Measurements from ENCODE around the gene PDXP. TPM values are rescaled to one million over a fixed set of nuclear protein-coding genes. Genes with fewer than 3 reads are reported as not detected.

The PDXP gene
- total RNA-seq, 1 experiment from 2014 or later, result 17.6 TPM

DNA sequence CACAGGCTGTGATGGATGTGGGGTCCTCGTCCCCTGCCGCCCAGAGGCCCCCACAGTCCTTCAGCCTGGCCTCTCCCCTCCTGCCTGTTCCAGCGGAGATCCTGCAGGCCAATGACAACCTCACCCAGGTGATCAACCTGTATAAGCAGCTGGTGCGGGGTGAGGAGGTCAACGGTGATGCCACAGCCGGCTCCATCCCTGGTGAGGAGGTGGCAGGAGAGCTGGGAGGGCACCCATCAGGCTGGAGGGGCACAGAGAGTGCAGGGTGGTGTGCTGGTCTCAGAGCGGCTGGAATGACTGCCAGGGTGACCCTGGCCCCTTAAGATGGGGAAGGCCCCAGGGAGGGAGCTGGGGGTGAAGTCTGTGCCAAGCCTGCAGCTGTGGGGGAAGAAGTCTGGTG is 33.6 kb upstream of the PDXP start:
- ATAC-seq (no peak), DNase-seq (ENCODE audit: low read depth, low spot score) (no peak)
- no TSS peak for BruUV-seq (replicated peaks)
- Histone ChIP-seq H3K9me3 (ENCODE audit: control insufficient read depth, insufficient read depth, low read depth, low read length) (no peaks in the 10 kb centered on the region), H3K36me3 (ENCODE audit: control insufficient read depth, insufficient read depth, low read length) (no peaks in the 10 kb centered on the region), H3K27me3 (ENCODE audit: control insufficient read depth, insufficient read depth, low read length) (no peaks in the 10 kb centered on the region), H3K4me1 (ENCODE audit: control insufficient read depth, insufficient read depth, low read length) (no peaks in the 10 kb centered on the region), H3K27ac (ENCODE audit: low read length) (no peak overlapping the region), H3K4me3 (ENCODE audit: low read depth in 2 of 2, low read length in 2 of 2) (no peak overlapping the region)
- TF ChIP-seq TCF7L2 (IDR thresholded peaks at IDR 0.05; ENCODE audit: low read depth, low read length) (no peak), SIN3A (IDR thresholded peaks at IDR 0.05; ENCODE audit: borderline replicate concordance, insufficient read depth, low read depth, low read length) (no peak), POLR2AphosphoS5 (IDR thresholded peaks at IDR 0.05; ENCODE audit: low read depth, low read length) (no peak)
- TF ChIP-seq, protein P1, sequence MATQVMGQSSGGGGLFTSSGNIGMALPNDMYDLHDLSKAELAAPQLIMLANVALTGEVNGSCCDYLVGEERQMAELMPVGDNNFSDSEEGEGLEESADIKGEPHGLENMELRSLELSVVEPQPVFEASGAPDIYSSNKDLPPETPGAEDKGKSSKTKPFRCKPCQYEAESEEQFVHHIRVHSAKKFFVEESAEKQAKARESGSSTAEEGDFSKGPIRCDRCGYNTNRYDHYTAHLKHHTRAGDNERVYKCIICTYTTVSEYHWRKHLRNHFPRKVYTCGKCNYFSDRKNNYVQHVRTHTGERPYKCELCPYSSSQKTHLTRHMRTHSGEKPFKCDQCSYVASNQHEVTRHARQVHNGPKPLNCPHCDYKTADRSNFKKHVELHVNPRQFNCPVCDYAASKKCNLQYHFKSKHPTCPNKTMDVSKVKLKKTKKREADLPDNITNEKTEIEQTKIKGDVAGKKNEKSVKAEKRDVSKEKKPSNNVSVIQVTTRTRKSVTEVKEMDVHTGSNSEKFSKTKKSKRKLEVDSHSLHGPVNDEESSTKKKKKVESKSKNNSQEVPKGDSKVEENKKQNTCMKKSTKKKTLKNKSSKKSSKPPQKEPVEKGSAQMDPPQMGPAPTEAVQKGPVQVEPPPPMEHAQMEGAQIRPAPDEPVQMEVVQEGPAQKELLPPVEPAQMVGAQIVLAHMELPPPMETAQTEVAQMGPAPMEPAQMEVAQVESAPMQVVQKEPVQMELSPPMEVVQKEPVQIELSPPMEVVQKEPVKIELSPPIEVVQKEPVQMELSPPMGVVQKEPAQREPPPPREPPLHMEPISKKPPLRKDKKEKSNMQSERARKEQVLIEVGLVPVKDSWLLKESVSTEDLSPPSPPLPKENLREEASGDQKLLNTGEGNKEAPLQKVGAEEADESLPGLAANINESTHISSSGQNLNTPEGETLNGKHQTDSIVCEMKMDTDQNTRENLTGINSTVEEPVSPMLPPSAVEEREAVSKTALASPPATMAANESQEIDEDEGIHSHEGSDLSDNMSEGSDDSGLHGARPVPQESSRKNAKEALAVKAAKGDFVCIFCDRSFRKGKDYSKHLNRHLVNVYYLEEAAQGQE (IDR thresholded peaks at IDR 0.05; ENCODE audit: insufficient read depth in 1 of 2, low read depth in 2 of 2, low read length in 1 of 2), result no peak
- TF ChIP-seq, protein P2, sequence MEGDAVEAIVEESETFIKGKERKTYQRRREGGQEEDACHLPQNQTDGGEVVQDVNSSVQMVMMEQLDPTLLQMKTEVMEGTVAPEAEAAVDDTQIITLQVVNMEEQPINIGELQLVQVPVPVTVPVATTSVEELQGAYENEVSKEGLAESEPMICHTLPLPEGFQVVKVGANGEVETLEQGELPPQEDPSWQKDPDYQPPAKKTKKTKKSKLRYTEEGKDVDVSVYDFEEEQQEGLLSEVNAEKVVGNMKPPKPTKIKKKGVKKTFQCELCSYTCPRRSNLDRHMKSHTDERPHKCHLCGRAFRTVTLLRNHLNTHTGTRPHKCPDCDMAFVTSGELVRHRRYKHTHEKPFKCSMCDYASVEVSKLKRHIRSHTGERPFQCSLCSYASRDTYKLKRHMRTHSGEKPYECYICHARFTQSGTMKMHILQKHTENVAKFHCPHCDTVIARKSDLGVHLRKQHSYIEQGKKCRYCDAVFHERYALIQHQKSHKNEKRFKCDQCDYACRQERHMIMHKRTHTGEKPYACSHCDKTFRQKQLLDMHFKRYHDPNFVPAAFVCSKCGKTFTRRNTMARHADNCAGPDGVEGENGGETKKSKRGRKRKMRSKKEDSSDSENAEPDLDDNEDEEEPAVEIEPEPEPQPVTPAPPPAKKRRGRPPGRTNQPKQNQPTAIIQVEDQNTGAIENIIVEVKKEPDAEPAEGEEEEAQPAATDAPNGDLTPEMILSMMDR (IDR thresholded peaks at IDR 0.05), result no peak
- ChIA-PET CTCF (interaction anchor here (0.5 kb wide), 1 partner anchor 32 kb away, joined by 8 read pairs; no protein-coding TSS in a partner anchor), POLR2A (no interaction called here)
- in situ Hi-C loops (cut with HindIII; ENCODE audit: low pct_unique_long_range_greater_than_20kb, low sequenced_read_pairs), result no loop called here
- intact Hi-C loops (cut with micrococcal nuclease; ENCODE audit: unreplicated experiment), result no loop called here

DNA sequence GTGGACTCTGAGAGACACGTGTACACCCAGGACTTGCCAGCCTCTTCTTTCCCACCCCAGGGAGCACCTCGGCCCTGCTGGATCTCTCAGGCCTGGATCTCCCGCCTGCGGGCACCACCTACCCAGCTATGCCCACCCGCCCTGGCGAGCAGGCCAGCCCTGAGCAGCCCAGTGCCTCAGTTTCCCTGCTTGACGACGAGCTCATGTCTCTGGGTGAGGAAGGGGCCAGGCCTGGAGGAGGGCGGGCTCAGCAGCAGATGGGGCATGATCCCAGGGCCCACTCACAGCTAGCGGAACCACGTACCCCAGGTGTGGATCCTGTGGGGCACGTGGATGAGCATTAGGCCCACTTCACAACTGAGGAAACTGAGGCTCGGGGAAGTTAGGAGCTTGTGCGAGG is 32.8 kb upstream of the PDXP start:
- in situ Hi-C loops (cut with HindIII; ENCODE audit: low pct_unique_long_range_greater_than_20kb, low sequenced_read_pairs) (no loop called here), intact Hi-C loops (cut with micrococcal nuclease; ENCODE audit: unreplicated experiment) (no loop called here)
- POLR2A ChIA-PET, result no interaction called here

More for the DNA sequence above, 32.8 kb upstream of the PDXP start:
- no peaks in the 10 kb centered on the region for H3K36me3 ChIP-seq (ENCODE audit: control insufficient read depth, insufficient read depth, low read length)
- TF ChIP-seq, protein P1 (IDR thresholded peaks at IDR 0.05; ENCODE audit: insufficient read depth in 1 of 2, low read depth in 2 of 2, low read length in 1 of 2), result no peak
- no peak for TF ChIP-seq SIN3A (IDR thresholded peaks at IDR 0.05; ENCODE audit: borderline replicate concordance, insufficient read depth, low read depth, low read length)
- no peak for TF ChIP-seq POLR2AphosphoS5 (IDR thresholded peaks at IDR 0.05; ENCODE audit: low read depth, low read length)
- TF ChIP-seq TCF7L2 (IDR thresholded peaks at IDR 0.05; ENCODE audit: low read depth, low read length), result no peak
- TF ChIP-seq, protein P2 (IDR thresholded peaks at IDR 0.05), result no peak
- CTCF ChIA-PET, result interaction anchor here (1.2 kb wide), 1 partner anchor 9 kb away, joined by 3 read pairs; no protein-coding TSS in a partner anchor
- H3K27me3 ChIP-seq (ENCODE audit: control insufficient read depth, insufficient read depth, low read length), result no peaks in the 10 kb centered on the region
- BruUV-seq (replicated peaks), result no TSS peak
- H3K27ac ChIP-seq (ENCODE audit: low read length), result no peak overlapping the region
- H3K4me1 ChIP-seq (ENCODE audit: control insufficient read depth, insufficient read depth, low read length), result no peaks in the 10 kb centered on the region
- no peaks in the 10 kb centered on the region for H3K9me3 ChIP-seq (ENCODE audit: control insufficient read depth, insufficient read depth, low read depth, low read length)
- no peak overlapping the region for H3K4me3 ChIP-seq (ENCODE audit: low read depth in 2 of 2, low read length in 2 of 2)
- ATAC-seq, result no peak
- DNase-seq (ENCODE audit: low read depth, low spot score), result no peak

Data from Panc1 (cell line).